SJSA1 (cell line): ENCODE data around the gene ANO10. TPM values are rescaled to one million over a fixed set of nuclear protein-coding genes. Genes with fewer than 3 reads are reported as not detected.

Experiments used
- DNase-seq, 2 experiments: peaks; one replicate each; pipeline ENCODE4 v3.0.0-alpha.2; 2015 to 2020; ENCODE audit warnings: low spot score in 2 of 2, low read depth in 1 of 2
- H3K27ac ChIP-seq: fragments of 250-450 bp; sonication (Bioruptor Pico); 2 replicates; pipeline ENCODE4 v1.5.1; 2020; ENCODE audit warnings: mild to moderate bottlenecking, moderate library complexity
- H3K27me3 ChIP-seq: fragments of 250-450 bp; sonication (Bioruptor Pico); replicated peaks from 2 replicates; pipeline ENCODE4 v1.5.1; 2020; ENCODE audit warnings: mild to moderate bottlenecking, moderate library complexity
- H3K36me3 ChIP-seq: fragments of 250-450 bp; sonication (Bioruptor Pico); 2 replicates; pipeline ENCODE4 v1.5.1; 2020; ENCODE audit warnings: mild to moderate bottlenecking
- H3K4me1 ChIP-seq: fragments of 250-450 bp; sonication (Bioruptor Pico); replicated peaks from 2 replicates; pipeline ENCODE4 v1.6.1; 2021; ENCODE audit warnings: mild to moderate bottlenecking
- H3K4me3 ChIP-seq: fragments of 250-450 bp; sonication (Bioruptor Pico); 2 replicates; pipeline ENCODE4 v1.5.1; 2020; ENCODE audit warnings: mild to moderate bottlenecking
- H3K9me3 ChIP-seq: fragments of 250-450 bp; sonication (Bioruptor Pico); replicated peaks from 2 replicates; pipeline ENCODE4 v1.5.1; 2020; ENCODE audit warnings: mild to moderate bottlenecking
- total RNA-seq: library from RNA; depleted of rRNA; stranded (reverse); fragments of >200 nt; shearing (Covaris generic); gene quantifications from 2 replicates; pipeline ENCODE4 v1.2.3, GENCODE V29; 2014

The ANO10 gene
- total RNA-seq, 1 experiment from 2014 or later = 16.3 TPM

GRCh38 chr3:43388175-43388574, 233.6 kb downstream of the ANO10 start:
- Histone ChIP-seq H3K4me3 (no peak overlapping the region), H3K9me3 (no peaks in the 10 kb centered on the region), H3K27me3 (no peaks in the 10 kb centered on the region), H3K4me1 (peaks cover 15% of the 10 kb centered on the region), H3K36me3 (no peaks in the 10 kb centered on the region), H3K27ac (no peak overlapping the region)
- no peak for DNase-seq

GRCh38 chr3:43379343-43379742, 242.5 kb downstream of the ANO10 start:
- no peaks in the 10 kb centered on the region for H3K36me3 ChIP-seq
- H3K27me3 ChIP-seq = no peaks in the 10 kb centered on the region
- H3K4me1 ChIP-seq = no peaks in the 10 kb centered on the region
- no peak for DNase-seq
- no peaks in the 10 kb centered on the region for H3K9me3 ChIP-seq
- H3K27ac ChIP-seq = no peak overlapping the region
- H3K4me3 ChIP-seq = no peak overlapping the region

- H3K4me3 ChIP-seq = no peak overlapping the region
- no peak for DNase-seq
- no peak overlapping the region for H3K27ac ChIP-seq
Measured at GRCh38 chr3:43378066-43378935, 243.5 kb downstream of the ANO10 start.

GRCh38 chr3:43373560-43373928, 248.3 kb downstream of the ANO10 start:
- Histone ChIP-seq H3K36me3 (no peaks in the 10 kb centered on the region), H3K4me3 (no peak overlapping the region), H3K4me1 (no peaks in the 10 kb centered on the region), H3K27ac (no peak overlapping the region), H3K27me3 (no peaks in the 10 kb centered on the region), H3K9me3 (no peaks in the 10 kb centered on the region)
- DNase-seq = no peak

More at GRCh38 chr3:43378066-43378935, 243.5 kb downstream of the ANO10 start:
- Histone ChIP-seq H3K27me3 (no peaks in the 10 kb centered on the region), H3K36me3 (no peaks in the 10 kb centered on the region), H3K4me1 (no peaks in the 10 kb centered on the region), H3K9me3 (no peaks in the 10 kb centered on the region)

GRCh38 chr3:43372809-43373559, 248.8 kb downstream of the ANO10 start:
- Histone ChIP-seq H3K4me1 (no peaks in the 10 kb centered on the region), H3K27ac (no peak overlapping the region), H3K36me3 (no peaks in the 10 kb centered on the region), H3K27me3 (no peaks in the 10 kb centered on the region), H3K9me3 (no peaks in the 10 kb centered on the region), H3K4me3 (no peak overlapping the region)
- no peak for DNase-seq

- Histone ChIP-seq H3K36me3 (no peaks in the 10 kb centered on the region), H3K27me3 (no peaks in the 10 kb centered on the region), H3K9me3 (no peaks in the 10 kb centered on the region), H3K4me1 (no peaks in the 10 kb centered on the region), H3K27ac (no peak overlapping the region), H3K4me3 (no peak overlapping the region)
- DNase-seq = no peak
Measured at GRCh38 chr3:43372007-43372740, 249.6 kb downstream of the ANO10 start.

- H3K27ac ChIP-seq = no peak overlapping the region
- H3K4me1 ChIP-seq = no peaks in the 10 kb centered on the region
- H3K4me3 ChIP-seq = no peak overlapping the region
- DNase-seq = no peak
- H3K9me3 ChIP-seq = no peaks in the 10 kb centered on the region
- H3K36me3 ChIP-seq = no peaks in the 10 kb centered on the region
- no peaks in the 10 kb centered on the region for H3K27me3 ChIP-seq
Measured at GRCh38 chr3:43371494-43371893, 250.3 kb downstream of the ANO10 start.

- DNase-seq = no peak
- H3K36me3 ChIP-seq = no peaks in the 10 kb centered on the region
- no peaks in the 10 kb centered on the region for H3K9me3 ChIP-seq
- H3K27ac ChIP-seq = no peak overlapping the region
- no peak overlapping the region for H3K4me3 ChIP-seq
- H3K27me3 ChIP-seq = no peaks in the 10 kb centered on the region
- no peaks in the 10 kb centered on the region for H3K4me1 ChIP-seq
Measured at GRCh38 chr3:43370293-43370980, 251.4 kb downstream of the ANO10 start.

GRCh38 chr3:43369404-43370292, 252.2 kb downstream of the ANO10 start:
- H3K27me3 ChIP-seq = no peaks in the 10 kb centered on the region
- no peak overlapping the region for H3K27ac ChIP-seq
- no peak for DNase-seq
- no peak overlapping the region for H3K4me3 ChIP-seq
- H3K4me1 ChIP-seq = no peaks in the 10 kb centered on the region
- no peaks in the 10 kb centered on the region for H3K9me3 ChIP-seq
- H3K36me3 ChIP-seq = no peaks in the 10 kb centered on the region

GRCh38 chr3:43366885-43367284, 254.9 kb downstream of the ANO10 start:
- no peak overlapping the region for H3K4me3 ChIP-seq
- H3K36me3 ChIP-seq = no peaks in the 10 kb centered on the region
- no peaks in the 10 kb centered on the region for H3K27me3 ChIP-seq
- DNase-seq = no peak
- H3K27ac ChIP-seq = no peak overlapping the region
- H3K9me3 ChIP-seq = no peaks in the 10 kb centered on the region
- no peaks in the 10 kb centered on the region for H3K4me1 ChIP-seq

- H3K27me3 ChIP-seq = no peaks in the 10 kb centered on the region
- H3K27ac ChIP-seq = no peak overlapping the region
- H3K4me1 ChIP-seq = no peaks in the 10 kb centered on the region
- no peaks in the 10 kb centered on the region for H3K9me3 ChIP-seq
- no peak for DNase-seq
- H3K4me3 ChIP-seq = no peak overlapping the region
- H3K36me3 ChIP-seq = no peaks in the 10 kb centered on the region
Measured at GRCh38 chr3:43366481-43366880, 255.3 kb downstream of the ANO10 start.

- H3K4me3 ChIP-seq = no peak overlapping the region
- no peaks in the 10 kb centered on the region for H3K9me3 ChIP-seq
- H3K27me3 ChIP-seq = no peaks in the 10 kb centered on the region
- H3K4me1 ChIP-seq = no peaks in the 10 kb centered on the region
- no peak for DNase-seq
- H3K27ac ChIP-seq = no peak overlapping the region
- H3K36me3 ChIP-seq = no peaks in the 10 kb centered on the region
Measured at GRCh38 chr3:43365601-43366305, 256.1 kb downstream of the ANO10 start.
